GM18505 (cell line): ENCODE results near the gene EMID1.

Experiments
- ATAC-seq: cut with Tn5 transposase; IDR thresholded peaks from one replicate; pipeline ENCODE4 v1.9.1; 2021; ENCODE audit not compliant: unreplicated experiment
- POLR2A ChIP-seq: IDR thresholded peaks from 4 replicates; pipeline ENCODE4 v1.6.1; 2011; ENCODE audit warnings: borderline replicate concordance; ENCODE audit not compliant: insufficient read depth, insufficient read length; ENCODE audit errors: extremely low read depth

The EMID1 gene

GRCh38 chr22:29259253-29259899 lies 53.7 kb downstream of the EMID1 start:
- no peak for TF ChIP-seq POLR2A
- ATAC-seq, result no peak

GRCh38 chr22:29260031-29260560 lies 54.4 kb downstream of the EMID1 start:
- no peak for ATAC-seq
- no peak for TF ChIP-seq POLR2A

- no peak for ATAC-seq
- no peak for TF ChIP-seq POLR2A
These were observed 55.1 kb downstream of the EMID1 start for GRCh38 chr22:29260601-29261315.

- no peak for ATAC-seq
- no peak for TF ChIP-seq POLR2A
These were observed 58.1 kb downstream of the EMID1 start for GRCh38 chr22:29263791-29264276.

GRCh38 chr22:29265305-29265704 lies 59.6 kb downstream of the EMID1 start:
- no peak for TF ChIP-seq POLR2A

GRCh38 chr22:29265929-29266328 lies 60.2 kb downstream of the EMID1 start:
- TF ChIP-seq POLR2A, result no peak

More at GRCh38 chr22:29265305-29265704, 59.6 kb downstream of the EMID1 start:
- ATAC-seq, result no peak

GRCh38 chr22:29266564-29267461 lies 61.1 kb downstream of the EMID1 start:
- TF ChIP-seq POLR2A, result no peak
- ATAC-seq, result no peak

More at GRCh38 chr22:29265929-29266328, 60.2 kb downstream of the EMID1 start:
- no peak for ATAC-seq

- ATAC-seq, result no peak
- TF ChIP-seq POLR2A, result no peak
These were observed 61.8 kb downstream of the EMID1 start for GRCh38 chr22:29267462-29267857.

GRCh38 chr22:29267858-29268510 lies 62.3 kb downstream of the EMID1 start, which contains the start of the genes EWSR1 and RHBDD3:
Gene EWSR1 (plus strand): TSS chr22:29268268. CDS start chr22:29268337, 69 bp downstream.
Gene RHBDD3 (minus strand): TSS chr22:29267981. CDS start chr22:29265626, 2,355 bp downstream.
- ATAC-seq, result peak; percentile 75
- TF ChIP-seq POLR2A, result peak; percentile 88

GRCh38 chr22:29268511-29269229 lies 63.0 kb downstream of the EMID1 start:
- TF ChIP-seq POLR2A, result no peak
- peak; percentile 16 for ATAC-seq

- TF ChIP-seq POLR2A, result no peak
- ATAC-seq, result no peak
These were observed 63.5 kb downstream of the EMID1 start for GRCh38 chr22:29269230-29269604.

- no peak for ATAC-seq
- no peak for TF ChIP-seq POLR2A
These were observed 64.2 kb downstream of the EMID1 start for GRCh38 chr22:29269731-29270474.
